SK-N-MC (cell line): ENCODE measurements around the gene COX17.

Experiments used
- DNase-seq: peaks from one replicate; pipeline ENCODE4 v3.0.0-alpha.2; 2011; ENCODE audit warnings: low read depth, low spot score
- H3K27ac ChIP-seq: fragments of 200-600 bp; sonication (generic); 2 replicates; pipeline ENCODE4 v1.5.1; 2016; ENCODE audit warnings: mixed run types
- H3K36me3 ChIP-seq: fragments of 200-600 bp; sonication (generic); 2 replicates; pipeline ENCODE4 v1.6.1; 2017; ENCODE audit warnings: antibody characterized with exemption, low read length, mixed read lengths; ENCODE audit not compliant: insufficient read depth
- H3K4me3 ChIP-seq: fragments of 200-600 bp; sonication (generic); 2 replicates; pipeline ENCODE4 v1.5.1; 2016
- H3K9ac ChIP-seq: fragments of 200-600 bp; sonication (generic); 2 replicates; pipeline ENCODE4 v1.8.0; 2017; ENCODE audit warnings: mixed run types, mixed read lengths; ENCODE audit not compliant: insufficient read length
- H3K9me3 ChIP-seq: fragments of 200-600 bp; sonication (generic); 2 replicates; pipeline ENCODE4 v1.6.1; 2017; ENCODE audit warnings: low read depth, mild to moderate bottlenecking, antibody characterized with exemption, low read length, moderate library complexity, mixed read lengths
- EZH2 ChIP-seq: fragments of 200-600 bp; sonication (generic); IDR thresholded peaks from one replicate; pipeline ENCODE4 v1.6.1; 2017; ENCODE audit warnings: antibody characterized with exemption
- FOXP2 ChIP-seq: optimal IDR thresholded peaks from 2 replicates; pipeline ENCODE3; 2011; ENCODE audit warnings: mild to moderate bottlenecking, moderate library complexity; ENCODE audit not compliant: insufficient read depth; ENCODE audit errors: extremely low read length, control extremely low read depth
- POLR2AphosphoS5 ChIP-seq: IDR thresholded peaks from 2 replicates; pipeline ENCODE4 v1.6.1; 2012; ENCODE audit warnings: mild to moderate bottlenecking, low read depth, low read length, borderline replicate concordance

Gene COX17

DNA sequence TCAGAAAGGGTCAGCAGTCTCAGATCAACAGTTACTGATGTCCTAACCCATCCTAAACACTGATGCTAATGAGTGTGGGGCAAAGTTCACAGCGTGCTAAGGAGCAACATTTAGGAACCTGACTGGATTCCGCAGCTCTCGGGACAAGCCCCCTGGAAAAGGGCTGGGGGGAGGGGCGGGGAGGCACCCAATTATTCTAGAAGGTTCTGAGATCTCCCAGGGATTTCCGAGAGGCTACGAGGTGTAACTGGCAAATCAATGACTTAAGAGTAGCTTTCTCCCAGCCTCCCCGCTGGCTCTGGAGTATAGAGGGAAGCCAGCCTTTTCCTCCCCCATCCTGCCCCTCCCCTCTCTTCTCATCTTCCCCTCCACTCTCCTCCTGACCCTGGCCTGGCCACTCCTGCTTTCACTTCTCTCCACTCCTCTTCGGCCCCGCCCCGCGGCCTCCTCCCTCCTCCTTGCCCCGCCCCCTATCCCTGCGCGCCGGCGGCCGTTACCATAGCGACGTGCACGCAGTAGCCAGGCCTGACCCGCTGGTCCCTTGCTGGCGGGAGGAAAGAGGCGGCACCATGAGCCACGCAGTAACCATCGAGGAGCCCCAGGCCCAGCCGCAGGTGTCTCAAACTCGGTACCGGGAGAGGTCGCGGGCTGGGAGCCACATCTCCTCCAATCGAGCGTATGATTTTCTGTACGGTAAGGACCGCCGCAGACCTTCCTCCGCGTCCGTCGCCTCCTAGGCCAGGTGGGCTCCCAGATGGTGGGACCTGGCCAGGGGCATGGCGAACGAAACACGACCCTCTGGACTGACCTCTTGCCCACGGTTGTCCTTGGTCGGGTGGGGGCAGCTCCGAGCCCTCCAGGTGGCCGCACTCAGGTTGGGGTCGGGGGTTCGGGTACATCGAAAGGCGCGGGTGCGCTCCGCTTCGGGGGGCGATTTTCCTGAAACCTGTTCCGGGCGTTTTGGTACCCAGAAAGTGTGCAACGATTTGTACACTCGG lies 25.6 kb upstream of the COX17 start, which contains the start of gene CFAP91:
CFAP91 (plus strand) TSS at position 493 of the 998 bp plus-strand sequence; CDS start at position 570, 77 bp downstream.
- Histone ChIP-seq H3K27ac (no peak within 1 kb of the TSS), H3K36me3 (no peaks in the 10 kb centered on the region), H3K9ac (no peak within 1 kb of the TSS), H3K4me3 (no peak within 1 kb of the TSS), H3K9me3 (no peaks in the 10 kb centered on the region)
- no peak for TF ChIP-seq FOXP2
- no peak for TF ChIP-seq EZH2
- no peak for TF ChIP-seq POLR2AphosphoS5
- no peak for DNase-seq

- H3K36me3 ChIP-seq: no peaks in the 10 kb centered on the region
- DNase-seq: no peak
- no peaks in the 10 kb centered on the region for H3K9me3 ChIP-seq
- H3K27ac ChIP-seq: no peak overlapping the region
- H3K9ac ChIP-seq: no peak overlapping the region
- no peak overlapping the region for H3K4me3 ChIP-seq
- no peak for TF ChIP-seq POLR2AphosphoS5
- TF ChIP-seq EZH2: no peak
- TF ChIP-seq FOXP2: no peak
Observed at GRCh38 chr3:119700920-119701734, 23.9 kb upstream of the COX17 start.

DNA sequence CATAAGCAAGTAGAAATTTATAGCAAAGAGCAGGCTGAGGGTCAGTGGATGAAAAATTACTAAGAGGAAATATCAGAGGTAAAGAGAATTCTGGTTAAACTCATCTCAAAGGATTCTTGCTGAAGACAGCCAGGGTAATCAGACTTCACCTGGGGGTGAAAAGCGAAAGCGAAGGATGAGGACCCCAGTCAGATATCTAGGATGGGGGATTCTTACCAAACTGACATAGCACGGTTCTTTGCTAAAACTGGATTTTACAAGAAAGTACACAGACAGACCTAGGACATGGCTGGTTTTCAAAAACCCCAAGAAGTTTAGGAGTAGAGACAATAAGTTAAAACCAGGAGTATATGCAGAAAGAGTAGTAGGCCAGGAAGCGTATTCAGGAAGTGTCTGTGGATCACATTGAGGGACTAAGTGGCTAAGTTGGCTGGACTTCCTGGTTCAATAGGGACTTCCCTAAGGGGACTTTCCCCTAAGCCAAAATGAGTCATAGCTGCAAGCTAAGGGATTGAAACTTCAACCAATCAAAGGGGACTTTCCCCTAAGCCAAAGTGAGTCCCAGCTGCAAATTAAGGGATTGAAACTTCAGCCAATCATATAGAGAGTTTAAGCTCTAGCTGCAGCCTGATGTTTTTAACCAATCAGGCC lies 23.2 kb upstream of the COX17 start:
- no peak for DNase-seq
- Histone ChIP-seq H3K9me3 (no peaks in the 10 kb centered on the region), H3K27ac (no peak overlapping the region)

GRCh38 chr3:119697394-119697793 lies 20.2 kb upstream of the COX17 start:
- Histone ChIP-seq H3K27ac (no peak overlapping the region), H3K9me3 (no peaks in the 10 kb centered on the region), H3K4me3 (no peak overlapping the region), H3K9ac (no peak overlapping the region), H3K36me3 (no peaks in the 10 kb centered on the region)
- no peak for TF ChIP-seq FOXP2
- TF ChIP-seq POLR2AphosphoS5: no peak
- TF ChIP-seq EZH2: no peak
- no peak for DNase-seq

More for the DNA sequence above, 23.2 kb upstream of the COX17 start:
- Histone ChIP-seq H3K9ac (no peak overlapping the region), H3K36me3 (no peaks in the 10 kb centered on the region), H3K4me3 (no peak overlapping the region)
- TF ChIP-seq POLR2AphosphoS5 (no peak), FOXP2 (no peak), EZH2 (no peak)

GRCh38 chr3:119695480-119695879 lies 18.3 kb upstream of the COX17 start:
- no peak overlapping the region for H3K27ac ChIP-seq
- H3K9ac ChIP-seq: no peak overlapping the region
- no peaks in the 10 kb centered on the region for H3K36me3 ChIP-seq
- no peak overlapping the region for H3K4me3 ChIP-seq
- H3K9me3 ChIP-seq: no peaks in the 10 kb centered on the region
- TF ChIP-seq EZH2 (no peak), POLR2AphosphoS5 (no peak), FOXP2 (no peak)
- DNase-seq: no peak

DNA sequence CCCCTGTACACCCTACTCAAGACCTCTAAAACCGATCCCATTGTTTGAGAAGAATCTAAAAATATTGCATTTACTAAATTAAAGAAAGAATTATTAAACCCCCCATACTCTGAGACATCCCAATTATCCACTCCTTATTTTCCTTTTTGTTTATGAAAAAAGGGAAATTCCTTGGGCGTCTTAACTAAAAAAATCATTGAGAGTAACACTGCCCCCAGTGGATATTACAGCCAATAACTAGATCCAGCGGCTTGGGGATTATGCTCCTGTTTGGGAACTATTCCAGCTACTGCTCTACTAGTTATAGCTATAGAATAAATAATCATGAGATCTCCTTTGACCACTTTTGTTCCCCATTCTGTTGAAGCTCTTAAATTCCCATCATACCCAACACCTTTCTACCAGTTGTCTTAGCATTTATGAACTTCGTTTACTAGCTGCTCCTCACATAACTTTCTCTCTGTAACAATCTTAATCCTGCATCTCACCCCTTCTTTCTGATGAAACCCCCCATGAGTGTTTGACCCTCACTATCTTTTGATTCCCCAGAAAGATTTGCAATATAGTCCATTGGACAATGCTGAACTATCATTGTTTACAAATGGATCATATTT lies 12.9 kb upstream of the COX17 start:
- no peak overlapping the region for H3K4me3 ChIP-seq
- H3K27ac ChIP-seq: no peak overlapping the region
- no peaks in the 10 kb centered on the region for H3K36me3 ChIP-seq
- H3K9ac ChIP-seq: no peak overlapping the region
- no peak for DNase-seq
- no peaks in the 10 kb centered on the region for H3K9me3 ChIP-seq
- TF ChIP-seq EZH2 (no peak), POLR2AphosphoS5 (no peak), FOXP2 (no peak)

GRCh38 chr3:119683421-119683820 lies 6.2 kb upstream of the COX17 start:
- Histone ChIP-seq H3K4me3 (no peak overlapping the region), H3K9ac (no peak overlapping the region), H3K27ac (no peak overlapping the region), H3K36me3 (no peaks in the 10 kb centered on the region), H3K9me3 (no peaks in the 10 kb centered on the region)
- DNase-seq: no peak
- TF ChIP-seq FOXP2: no peak
- no peak for TF ChIP-seq EZH2
- TF ChIP-seq POLR2AphosphoS5: no peak
